HCT116 (cell line): ENCODE results near the gene S1PR4.

ENCODE experiments used
- ATF3 ChIP-seq: IDR thresholded peaks from 2 replicates; pipeline ENCODE4 v1.6.1; 2012
- CBX3 ChIP-seq: IDR thresholded peaks from 2 replicates; pipeline ENCODE4 v1.6.1; 2012; ENCODE audit warnings: low read depth
- CTCF ChIP-seq, 3 experiments: fragments of 200-600 bp in 1 of 3; sonication (generic) in 1 of 3; IDR thresholded peaks in 2 of 3; conservative IDR thresholded peaks in 1 of 3; 2 replicates each; pipeline ENCODE4 v1.5.1; 2012 to 2017; ENCODE audit warnings: low read depth in 2 of 3, low read length in 2 of 3, antibody characterized with exemption in 1 of 3, borderline replicate concordance in 1 of 3, control low read depth in 1 of 3, mild to moderate bottlenecking in 1 of 3, mixed read lengths in 1 of 3, mixed run types in 1 of 3, moderate library complexity in 1 of 3; ENCODE audit not compliant: insufficient read depth in 1 of 3
- EZH2 ChIP-seq: fragments of 200-600 bp; sonication (generic); IDR thresholded peaks from 2 replicates; pipeline ENCODE4 v1.6.1; 2017; ENCODE audit warnings: antibody characterized with exemption, mixed run types
- EZH2phosphoT487 ChIP-seq: fragments of 200-600 bp; IDR thresholded peaks from 2 replicates; pipeline ENCODE4 v1.6.1; 2018; ENCODE audit warnings: antibody characterized with exemption, borderline replicate concordance
- FOSL1 ChIP-seq: IDR thresholded peaks from 2 replicates; pipeline ENCODE4 v1.6.1; 2012; ENCODE audit warnings: low read depth
- JUND ChIP-seq: IDR thresholded peaks from 2 replicates; pipeline ENCODE4 v1.6.1; 2012
- MAX ChIP-seq: IDR thresholded peaks from 2 replicates; pipeline ENCODE4 v1.6.1; 2012
- POLR2A ChIP-seq: IDR thresholded peaks from 2 replicates; pipeline ENCODE4 v1.7.0; 2011; ENCODE audit warnings: borderline replicate concordance; ENCODE audit not compliant: insufficient read depth, insufficient read length; ENCODE audit errors: extremely low read depth
- POLR2AphosphoS5 ChIP-seq: IDR thresholded peaks from 2 replicates; pipeline ENCODE4 v1.6.1; 2011; ENCODE audit warnings: mild to moderate bottlenecking, low read depth, low read length, moderate library complexity
- REST ChIP-seq: IDR thresholded peaks from 2 replicates; pipeline ENCODE4 v1.6.1; 2012; ENCODE audit warnings: low read depth
- SIN3A ChIP-seq: IDR thresholded peaks from 2 replicates; pipeline ENCODE4 v1.6.1; 2012; ENCODE audit warnings: low read depth
- ZNF274 ChIP-seq: fragments of 200-500 bp; sonication (Bioruptor generic); IDR thresholded peaks from 2 replicates; pipeline ENCODE4 v1.6.1; 2014; ENCODE audit warnings: mild to moderate bottlenecking, low read depth, low read length, inconsistent platforms

GRCh38 chr19:3167533-3168272 lies 10.9 kb upstream of the S1PR4 start:
- TF ChIP-seq REST (no peak), POLR2A (no peak), EZH2 (no peak), CTCF (IDR thresholded peaks at IDR 0.05 in 2 of 3, conservative IDR thresholded peaks at IDR 0.05 in 1 of 3; ENCODE audit: borderline replicate concordance in 1 of 3, insufficient read depth in 1 of 3, low read depth in 2 of 3, low read length in 2 of 3) (no peak), EZH2phosphoT487 (no peak), JUND (no peak), ZNF274 (no peak), POLR2AphosphoS5 (no peak), MAX (no peak), ATF3 (no peak), CBX3 (no peak), SIN3A (no peak), FOSL1 (no peak)
